ENCODE results near the gene MARK1. TPM values are rescaled to one million over a fixed set of nuclear protein-coding genes. Genes with fewer than 3 reads are reported as not detected.

MARK1 gene
- total and polyA plus RNA-seq, 2 of the 13 experiments (the other 11 are each of a cell fraction or from before 2014, with no cell fraction given), result not detected

DNA sequence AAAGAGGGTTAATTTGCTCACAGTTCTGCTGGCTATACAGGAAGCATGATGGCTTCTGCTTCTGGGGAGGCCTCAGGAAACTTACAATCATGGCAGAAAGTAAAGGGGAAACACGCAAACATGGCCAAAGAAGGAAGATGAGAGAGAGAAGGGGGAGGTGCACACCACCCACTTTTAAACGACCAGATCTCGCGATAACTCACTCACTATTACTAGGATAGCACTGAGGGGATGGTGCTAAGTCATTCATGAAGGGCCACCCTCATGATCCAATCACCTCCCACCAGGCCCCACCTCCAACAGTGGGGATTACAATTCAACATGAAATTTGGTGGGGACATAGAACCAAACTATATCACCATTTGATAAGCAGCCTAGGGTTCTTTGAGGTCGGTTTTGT is 159.9 kb downstream of the MARK1 start (continued):
- TF ChIP-seq, protein P1, sequence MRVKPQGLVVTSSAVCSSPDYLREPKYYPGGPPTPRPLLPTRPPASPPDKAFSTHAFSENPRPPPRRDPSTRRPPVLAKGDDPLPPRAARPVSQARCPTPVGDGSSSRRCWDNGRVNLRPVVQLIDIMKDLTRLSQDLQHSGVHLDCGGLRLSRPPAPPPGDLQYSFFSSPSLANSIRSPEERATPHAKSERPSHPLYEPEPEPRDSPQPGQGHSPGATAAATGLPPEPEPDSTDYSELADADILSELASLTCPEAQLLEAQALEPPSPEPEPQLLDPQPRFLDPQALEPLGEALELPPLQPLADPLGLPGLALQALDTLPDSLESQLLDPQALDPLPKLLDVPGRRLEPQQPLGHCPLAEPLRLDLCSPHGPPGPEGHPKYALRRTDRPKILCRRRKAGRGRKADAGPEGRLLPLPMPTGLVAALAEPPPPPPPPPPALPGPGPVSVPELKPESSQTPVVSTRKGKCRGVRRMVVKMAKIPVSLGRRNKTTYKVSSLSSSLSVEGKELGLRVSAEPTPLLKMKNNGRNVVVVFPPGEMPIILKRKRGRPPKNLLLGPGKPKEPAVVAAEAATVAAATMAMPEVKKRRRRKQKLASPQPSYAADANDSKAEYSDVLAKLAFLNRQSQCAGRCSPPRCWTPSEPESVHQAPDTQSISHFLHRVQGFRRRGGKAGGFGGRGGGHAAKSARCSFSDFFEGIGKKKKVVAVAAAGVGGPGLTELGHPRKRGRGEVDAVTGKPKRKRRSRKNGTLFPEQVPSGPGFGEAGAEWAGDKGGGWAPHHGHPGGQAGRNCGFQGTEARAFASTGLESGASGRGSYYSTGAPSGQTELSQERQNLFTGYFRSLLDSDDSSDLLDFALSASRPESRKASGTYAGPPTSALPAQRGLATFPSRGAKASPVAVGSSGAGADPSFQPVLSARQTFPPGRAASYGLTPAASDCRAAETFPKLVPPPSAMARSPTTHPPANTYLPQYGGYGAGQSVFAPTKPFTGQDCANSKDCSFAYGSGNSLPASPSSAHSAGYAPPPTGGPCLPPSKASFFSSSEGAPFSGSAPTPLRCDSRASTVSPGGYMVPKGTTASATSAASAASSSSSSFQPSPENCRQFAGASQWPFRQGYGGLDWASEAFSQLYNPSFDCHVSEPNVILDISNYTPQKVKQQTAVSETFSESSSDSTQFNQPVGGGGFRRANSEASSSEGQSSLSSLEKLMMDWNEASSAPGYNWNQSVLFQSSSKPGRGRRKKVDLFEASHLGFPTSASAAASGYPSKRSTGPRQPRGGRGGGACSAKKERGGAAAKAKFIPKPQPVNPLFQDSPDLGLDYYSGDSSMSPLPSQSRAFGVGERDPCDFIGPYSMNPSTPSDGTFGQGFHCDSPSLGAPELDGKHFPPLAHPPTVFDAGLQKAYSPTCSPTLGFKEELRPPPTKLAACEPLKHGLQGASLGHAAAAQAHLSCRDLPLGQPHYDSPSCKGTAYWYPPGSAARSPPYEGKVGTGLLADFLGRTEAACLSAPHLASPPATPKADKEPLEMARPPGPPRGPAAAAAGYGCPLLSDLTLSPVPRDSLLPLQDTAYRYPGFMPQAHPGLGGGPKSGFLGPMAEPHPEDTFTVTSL (CRISPR knock-in tag; IDR thresholded peaks at IDR 0.05; ENCODE audit: borderline replicate concordance), result no peak
- no peak for TF ChIP-seq IKZF1 (IDR thresholded peaks at IDR 0.05)
- TF ChIP-seq ZNF543 (CRISPR knock-in tag; IDR thresholded peaks at IDR 0.05), result no peak
- TF ChIP-seq ZSCAN21 (CRISPR knock-in tag; IDR thresholded peaks at IDR 0.05; ENCODE audit: borderline replicate concordance), result no peak
- no peak for TF ChIP-seq CHD4 (IDR thresholded peaks at IDR 0.05; ENCODE audit: borderline replicate concordance, low read length)
- no peak for TF ChIP-seq KDM6A (CRISPR knock-in tag; IDR thresholded peaks at IDR 0.05; ENCODE audit: low read depth)
- TF ChIP-seq THYN1 (CRISPR knock-in tag; IDR thresholded peaks at IDR 0.05; ENCODE audit: borderline replicate concordance, low read depth), result no peak
- TF ChIP-seq, protein P2, sequence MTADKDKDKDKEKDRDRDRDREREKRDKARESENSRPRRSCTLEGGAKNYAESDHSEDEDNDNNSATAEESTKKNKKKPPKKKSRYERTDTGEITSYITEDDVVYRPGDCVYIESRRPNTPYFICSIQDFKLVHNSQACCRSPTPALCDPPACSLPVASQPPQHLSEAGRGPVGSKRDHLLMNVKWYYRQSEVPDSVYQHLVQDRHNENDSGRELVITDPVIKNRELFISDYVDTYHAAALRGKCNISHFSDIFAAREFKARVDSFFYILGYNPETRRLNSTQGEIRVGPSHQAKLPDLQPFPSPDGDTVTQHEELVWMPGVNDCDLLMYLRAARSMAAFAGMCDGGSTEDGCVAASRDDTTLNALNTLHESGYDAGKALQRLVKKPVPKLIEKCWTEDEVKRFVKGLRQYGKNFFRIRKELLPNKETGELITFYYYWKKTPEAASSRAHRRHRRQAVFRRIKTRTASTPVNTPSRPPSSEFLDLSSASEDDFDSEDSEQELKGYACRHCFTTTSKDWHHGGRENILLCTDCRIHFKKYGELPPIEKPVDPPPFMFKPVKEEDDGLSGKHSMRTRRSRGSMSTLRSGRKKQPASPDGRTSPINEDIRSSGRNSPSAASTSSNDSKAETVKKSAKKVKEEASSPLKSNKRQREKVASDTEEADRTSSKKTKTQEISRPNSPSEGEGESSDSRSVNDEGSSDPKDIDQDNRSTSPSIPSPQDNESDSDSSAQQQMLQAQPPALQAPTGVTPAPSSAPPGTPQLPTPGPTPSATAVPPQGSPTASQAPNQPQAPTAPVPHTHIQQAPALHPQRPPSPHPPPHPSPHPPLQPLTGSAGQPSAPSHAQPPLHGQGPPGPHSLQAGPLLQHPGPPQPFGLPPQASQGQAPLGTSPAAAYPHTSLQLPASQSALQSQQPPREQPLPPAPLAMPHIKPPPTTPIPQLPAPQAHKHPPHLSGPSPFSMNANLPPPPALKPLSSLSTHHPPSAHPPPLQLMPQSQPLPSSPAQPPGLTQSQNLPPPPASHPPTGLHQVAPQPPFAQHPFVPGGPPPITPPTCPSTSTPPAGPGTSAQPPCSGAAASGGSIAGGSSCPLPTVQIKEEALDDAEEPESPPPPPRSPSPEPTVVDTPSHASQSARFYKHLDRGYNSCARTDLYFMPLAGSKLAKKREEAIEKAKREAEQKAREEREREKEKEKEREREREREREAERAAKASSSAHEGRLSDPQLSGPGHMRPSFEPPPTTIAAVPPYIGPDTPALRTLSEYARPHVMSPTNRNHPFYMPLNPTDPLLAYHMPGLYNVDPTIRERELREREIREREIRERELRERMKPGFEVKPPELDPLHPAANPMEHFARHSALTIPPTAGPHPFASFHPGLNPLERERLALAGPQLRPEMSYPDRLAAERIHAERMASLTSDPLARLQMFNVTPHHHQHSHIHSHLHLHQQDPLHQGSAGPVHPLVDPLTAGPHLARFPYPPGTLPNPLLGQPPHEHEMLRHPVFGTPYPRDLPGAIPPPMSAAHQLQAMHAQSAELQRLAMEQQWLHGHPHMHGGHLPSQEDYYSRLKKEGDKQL (CRISPR knock-in tag; IDR thresholded peaks at IDR 0.05; ENCODE audit: low read depth), result no peak
